ENCODE data around the gene ZNF460. TPM values are rescaled to one million over a fixed set of nuclear protein-coding genes. Genes with fewer than 3 reads are reported as not detected.

ZNF460 gene
- 27.7 and 28.8 TPM in 2 replicates for total RNA-seq

DNA sequence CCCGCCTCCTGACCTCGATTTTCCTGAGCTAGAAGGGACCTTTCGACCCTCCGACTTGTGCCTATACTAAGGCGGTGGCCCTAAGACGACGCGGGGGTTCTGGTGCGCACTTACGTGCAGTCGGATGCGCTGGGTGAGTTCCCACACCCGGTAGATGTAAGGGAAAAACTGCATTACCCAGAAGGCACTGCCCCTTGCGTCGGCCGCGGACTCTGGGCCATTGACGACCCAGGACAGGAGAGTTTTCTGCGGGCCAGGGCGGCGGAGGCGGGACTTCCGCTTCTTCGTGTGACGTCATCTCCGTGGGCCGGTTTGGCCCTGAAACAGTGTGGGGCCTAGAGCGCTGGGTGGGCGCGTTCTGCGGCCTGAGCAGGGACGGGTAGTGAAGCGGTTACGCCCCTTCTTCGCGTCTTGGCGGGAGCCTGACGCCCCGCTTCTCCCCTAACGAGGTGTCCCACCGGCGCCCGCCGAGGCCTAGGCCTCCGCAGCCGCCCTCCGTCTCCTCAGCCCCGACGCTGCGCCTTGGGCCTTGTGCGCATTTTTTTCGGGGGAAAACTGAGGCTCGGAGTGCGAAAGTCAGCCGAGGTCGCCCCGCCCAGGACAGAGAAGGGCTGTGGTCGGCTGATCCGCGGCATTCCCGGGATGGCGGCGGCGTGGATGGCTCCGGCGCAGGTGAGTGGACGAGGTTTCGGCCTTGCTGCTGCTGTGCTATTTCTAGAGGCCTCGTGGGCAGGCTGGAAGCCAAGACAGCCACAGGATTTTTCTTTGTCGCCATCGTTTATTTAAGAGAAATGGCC, at the start of gene ZNF460:
Gene ZNF460 (plus strand): TSS at position 321 of the 797 bp plus-strand sequence. CDS start 322 bp downstream, at position 643.

DNA sequence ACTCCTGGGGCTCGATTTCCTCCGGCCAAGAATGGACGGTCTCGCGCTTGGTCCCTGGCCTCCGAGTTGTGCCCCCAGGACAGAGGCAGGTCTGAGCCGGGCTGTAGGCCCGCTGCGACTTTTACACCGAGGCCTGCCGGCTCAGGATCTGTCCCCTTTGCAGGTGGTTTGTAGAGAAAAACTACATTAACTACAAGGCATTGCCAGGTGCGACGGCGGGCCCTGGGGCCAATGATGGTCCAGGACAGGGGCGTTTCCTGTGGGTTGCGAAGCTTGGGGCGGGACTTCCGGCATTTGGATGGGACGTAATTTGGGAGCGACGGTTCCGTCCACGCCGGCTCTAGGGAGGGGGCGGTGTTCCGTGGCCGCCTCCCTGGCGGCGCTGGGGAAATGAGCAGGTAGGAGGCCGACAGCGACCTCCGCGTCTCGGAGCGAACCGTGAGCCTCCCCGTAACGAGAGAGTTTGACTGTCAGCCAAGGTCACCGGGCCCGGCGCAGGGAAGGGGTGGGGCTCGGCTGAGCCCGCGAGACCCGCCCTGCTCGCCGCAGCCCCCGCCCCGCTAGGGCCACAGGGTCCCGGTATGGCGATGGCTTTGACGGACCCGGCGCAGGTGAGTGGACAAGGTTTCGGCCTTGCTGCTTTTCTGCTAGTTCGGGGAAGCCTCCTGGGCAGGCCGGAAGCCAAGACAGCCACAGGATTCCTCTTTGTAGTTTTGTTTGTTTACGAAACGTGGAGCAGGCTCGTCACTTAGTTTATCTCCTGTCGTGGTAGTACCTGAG, 39.8 kb upstream of the ZNF460 start, which contains the start of gene ZNF805:
Gene ZNF805 (plus strand): TSS at position 322 of the 780 bp plus-strand sequence. CDS start 260 bp downstream, at position 582.

DNA sequence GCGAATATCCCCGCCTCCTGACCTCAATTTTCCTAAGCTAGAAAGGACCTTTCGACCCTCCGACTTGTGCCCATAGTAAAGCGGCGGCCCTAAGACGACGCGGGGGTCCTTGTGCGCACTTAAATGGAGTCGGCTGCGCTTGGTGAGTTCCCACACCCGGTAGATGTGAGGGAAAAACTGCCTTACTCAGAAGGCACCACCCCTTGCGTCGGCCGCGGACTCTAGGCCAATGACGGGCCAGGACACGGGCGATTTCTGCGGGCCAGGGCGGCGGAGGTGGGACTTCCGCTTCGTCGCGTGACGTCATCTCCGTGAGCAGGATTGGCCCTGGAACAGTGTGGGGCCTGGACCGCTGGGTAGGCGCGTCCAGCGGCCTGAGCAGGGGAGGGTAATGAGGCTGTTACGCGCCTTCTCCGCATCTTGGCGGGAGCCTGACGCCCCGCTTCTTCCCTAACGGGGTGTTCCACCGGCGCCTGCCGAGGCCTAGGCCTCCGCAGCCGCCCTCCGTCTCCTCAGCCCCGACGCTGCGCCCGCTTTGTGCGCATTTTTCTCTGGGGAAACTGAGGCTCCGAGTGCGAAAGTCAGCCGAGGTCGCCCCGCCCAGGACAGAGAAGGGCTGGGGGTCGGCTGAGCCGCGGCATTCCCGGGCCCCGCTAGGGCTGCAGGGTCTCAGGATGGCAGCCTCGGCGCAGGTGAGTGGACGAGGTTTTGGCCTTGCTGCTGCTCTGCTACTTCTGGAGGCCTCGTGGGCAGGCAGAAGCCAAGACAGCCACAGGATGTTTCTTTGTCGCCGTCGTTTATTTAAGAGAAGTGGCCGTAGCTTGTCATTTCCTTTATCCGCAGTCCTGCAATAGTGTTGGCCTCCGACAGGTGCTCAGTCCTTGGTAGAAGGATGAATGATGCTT, 40.1 kb downstream of the ZNF460 start, which contains the start of gene ZNF543:
Gene ZNF543 (plus strand): TSS at position 293 of the 905 bp plus-strand sequence. CDS start 382 bp downstream, at position 675.

Other genes starting within 250 kb of the ZNF460 start
- gene USP29, start 160.5 kb upstream of the ZNF460 start, total RNA-seq, result not detected in 2 replicates
- not detected in 2 replicates for gene ZIM3, start 135.3 kb upstream of the ZNF460 start, total RNA-seq
- not detected in 2 replicates for gene DUXA, start 113.0 kb upstream of the ZNF460 start, total RNA-seq
- gene ZNF264, start 89.0 kb upstream of the ZNF460 start, total RNA-seq, result 25.2 and 32.0 TPM in 2 replicates
- 1.3 and 1.6 TPM in 2 replicates for gene AURKC, start 49.5 kb upstream of the ZNF460 start, total RNA-seq
- gene ZNF805, start 39.9 kb upstream of the ZNF460 start, total RNA-seq, result 5.5 and 8.0 TPM in 2 replicates
- gene ZNF543, start 40.0 kb downstream of the ZNF460 start, total RNA-seq, result 4.5 and 6.1 TPM in 2 replicates
- gene ZNF304, start 70.8 kb downstream of the ZNF460 start, total RNA-seq, result 3.7 and 5.2 TPM in 2 replicates
- gene TRAPPC2B, start 83.1 kb downstream of the ZNF460 start, total RNA-seq, result 26.1 and 29.0 TPM in 2 replicates
- gene ZNF547, start 83.1 kb downstream of the ZNF460 start, total RNA-seq, result 0.56 and 2.6 TPM in 2 replicates
- 7.9 and 12.2 TPM in 2 replicates for gene ZNF548, start 109.4 kb downstream of the ZNF460 start, total RNA-seq
- gene ZNF17, start 130.7 kb downstream of the ZNF460 start, total RNA-seq, result 2.6 and 2.8 TPM in 2 replicates
- 10.6 and 17.5 TPM in 2 replicates for gene ZNF749, start 154.8 kb downstream of the ZNF460 start, total RNA-seq
- gene VN1R1, start 176.7 kb downstream of the ZNF460 start, total RNA-seq, result 0.28 and 0.33 TPM in 2 replicates
- gene ZNF772, start 197.1 kb downstream of the ZNF460 start, total RNA-seq, result 6.4 and 11.4 TPM in 2 replicates
- gene ZNF419, start 207.3 kb downstream of the ZNF460 start, total RNA-seq, result 5.9 and 7.2 TPM in 2 replicates
- gene ZNF773, start 219.5 kb downstream of the ZNF460 start, total RNA-seq, result 6.2 and 6.9 TPM in 2 replicates
- gene ZNF549, start 246.9 kb downstream of the ZNF460 start, total RNA-seq, result 2.9 and 3.9 TPM in 2 replicates

Measured in airway epithelial cell (primary cell).